Retinal pigment epithelial cell (primary cell): Measurements from ENCODE around the gene NT5DC3.

Experiments used
- DNase-seq: peaks from one replicate; pipeline ENCODE4 v3.0.0-alpha.2; 2010; ENCODE audit warnings: low read depth
- H3K4me3 ChIP-seq: 2 replicates; pipeline ENCODE4 v1.5.1; 2011; ENCODE audit warnings: mild to moderate bottlenecking, low read length, control low read depth, moderate library complexity
- CTCF ChIP-seq: conservative IDR thresholded peaks from 2 replicates; pipeline ENCODE4 v1.5.1; 2011; ENCODE audit warnings: low read depth, low read length, control low read depth, inconsistent platforms

The NT5DC3 gene

GRCh38 chr12:103772367-103773108 is 68.5 kb downstream of the NT5DC3 start:
- no peak for TF ChIP-seq CTCF
- no peak overlapping the region for H3K4me3 ChIP-seq
- DNase-seq: no peak

- TF ChIP-seq CTCF: peak; percentile 77
- no peak overlapping the region for H3K4me3 ChIP-seq
- no peak for DNase-seq
These were observed 69.6 kb downstream of the NT5DC3 start for GRCh38 chr12:103771466-103771865.

GRCh38 chr12:103769240-103769945 is 71.6 kb downstream of the NT5DC3 start:
- DNase-seq: no peak
- H3K4me3 ChIP-seq: no peak overlapping the region
- no peak for TF ChIP-seq CTCF

GRCh38 chr12:103768467-103769123 is 72.4 kb downstream of the NT5DC3 start:
- DNase-seq: no peak
- H3K4me3 ChIP-seq: no peak overlapping the region
- no peak for TF ChIP-seq CTCF

GRCh38 chr12:103766028-103766427 is 75.0 kb downstream of the NT5DC3 start:
- no peak for DNase-seq
- TF ChIP-seq CTCF: no peak
- H3K4me3 ChIP-seq: no peak overlapping the region

GRCh38 chr12:103765322-103765721 is 75.7 kb downstream of the NT5DC3 start:
- H3K4me3 ChIP-seq: no peak overlapping the region
- DNase-seq: no peak
- no peak for TF ChIP-seq CTCF
